Testis (tissue), 3 donors: ENCODE measurements around the gene CLDN5. TPM values are rescaled to one million over a fixed set of nuclear protein-coding genes. Genes with fewer than 3 reads are reported as not detected.
"Not testable (repeated sequence)": the region's sequence is repeated elsewhere in the genome, so short reads cannot be mapped to it uniquely, and the experiment has no call there.

Experiments used
- DNase-seq: peaks from one replicate; pipeline ENCODE4 v3.0.0-alpha.2; 2019
- H3K27ac ChIP-seq, 2 donors: fragments of 200-600 bp; sonication (generic); one replicate each; pipeline ENCODE4 v1.5.1; 2019
- H3K27me3 ChIP-seq: fragments of 200-600 bp; sonication (generic); one replicate; pipeline ENCODE4 v1.5.1; 2019
- H3K36me3 ChIP-seq: fragments of 200-600 bp; sonication (generic); one replicate; pipeline ENCODE4 v1.5.1; 2017; ENCODE audit warnings: low read depth; ENCODE audit errors: missing control alignments
- H3K4me1 ChIP-seq: fragments of 200-600 bp; sonication (generic); one replicate; pipeline ENCODE4 v1.5.1; 2019
- H3K4me3 ChIP-seq, 2 donors: fragments of 200-600 bp; sonication (generic); one replicate each; pipeline ENCODE4 v1.5.1; 2017 to 2019
- H3K9me3 ChIP-seq: fragments of 200-600 bp; sonication (generic); one replicate; pipeline ENCODE4 v1.5.1; 2017
- CTCF ChIP-seq, 3 experiments: fragments of 450-650 bp in 2 of 3; fragments of 200-600 bp in 1 of 3; sonication (generic) in 1 of 3; IDR thresholded peaks; one replicate each; pipeline ENCODE4 v1.5.1; 2016 to 2019; ENCODE audit warnings: antibody characterized with exemption in 3 of 3, mild to moderate bottlenecking in 2 of 3, moderate library complexity in 1 of 3
- POLR2A ChIP-seq: fragments of 450-650 bp; IDR thresholded peaks from one replicate; pipeline ENCODE4 v1.6.1; 2017; ENCODE audit warnings: antibody characterized with exemption, mild to moderate bottlenecking, moderate library complexity
- WGBS, 2 donors: methylation state at CpG; one replicate each; pipeline ENCODE4 v1.1.5; 2018; 5-methylcytosine and 5-hydroxymethylcytosine counted together
- intact Hi-C: fragments of 100-400 bp; cut with DNase I; formaldehyde crosslinking; loops from one replicate; pipeline ENCODE4 v1.15.1; 2023; ENCODE audit warnings: low total_unique reads
- polyA plus RNA-seq: library from polyadenylated mRNA; stranded (reverse); fragments of 350-450 nt; fragmentation: Illumina TruSeq; extraction: RNeasy Lipid Tissue Mini Kit (QIAGEN cat#74804); gene quantifications from one replicate; pipeline ENCODE4 v1.2.3, GENCODE V29; 2014; ENCODE audit warnings: low read depth, low replicate concordance; ENCODE audit not compliant: insufficient read depth
- total RNA-seq, 2 donors: library from RNA; depleted of rRNA; stranded (reverse); fragments of >200 nt; gene quantifications; one replicate each; pipeline ENCODE4 v1.2.3, GENCODE V29; 2016

The CLDN5 gene
- total and polyA plus RNA-seq, 3 donors from 2014 or later: 10.4 to 42.0 (median 29.2) TPM

GRCh38 chr22:19537941-19538488 lies 13.8 kb upstream of the CLDN5 start:
- H3K27me3 ChIP-seq: no peaks in the 10 kb centered on the region
- H3K27ac ChIP-seq: no peak overlapping the region
- no peaks in the 10 kb centered on the region for H3K36me3 ChIP-seq
- 78 to 95% methylated on average over 5 of the region's 5 CpGs for WGBS, 2 donors
- TF ChIP-seq CTCF (IDR thresholded peaks at IDR 0.05): no peak
- no peak for TF ChIP-seq POLR2A
- H3K4me3 ChIP-seq: no peak overlapping the region
- H3K4me1 ChIP-seq: no peaks in the 10 kb centered on the region
- no peaks in the 10 kb centered on the region for H3K9me3 ChIP-seq
- DNase-seq: no peak
- intact Hi-C loops: no loop called here

DNA sequence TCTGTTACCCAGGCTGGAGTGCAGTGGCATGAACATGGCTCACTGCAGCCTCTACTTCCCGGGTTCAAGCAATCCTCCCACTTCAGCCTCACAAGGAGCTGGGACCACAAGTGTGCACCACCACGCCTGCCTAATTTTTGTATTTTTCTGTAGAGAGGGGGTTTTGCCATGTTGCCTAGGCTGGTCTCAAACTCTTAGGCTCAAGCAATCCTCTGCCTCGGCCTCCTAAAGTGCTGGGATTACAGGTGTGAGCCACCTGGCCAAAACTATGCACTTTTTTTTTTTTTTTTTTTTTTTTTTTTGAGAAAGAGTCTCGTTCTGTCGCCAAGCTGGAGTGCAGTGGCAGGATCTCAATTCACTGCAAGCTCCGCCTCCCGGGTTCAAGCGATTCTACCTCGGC lies 12.4 kb upstream of the CLDN5 start:
- H3K4me3 ChIP-seq: no peak overlapping the region

DNA sequence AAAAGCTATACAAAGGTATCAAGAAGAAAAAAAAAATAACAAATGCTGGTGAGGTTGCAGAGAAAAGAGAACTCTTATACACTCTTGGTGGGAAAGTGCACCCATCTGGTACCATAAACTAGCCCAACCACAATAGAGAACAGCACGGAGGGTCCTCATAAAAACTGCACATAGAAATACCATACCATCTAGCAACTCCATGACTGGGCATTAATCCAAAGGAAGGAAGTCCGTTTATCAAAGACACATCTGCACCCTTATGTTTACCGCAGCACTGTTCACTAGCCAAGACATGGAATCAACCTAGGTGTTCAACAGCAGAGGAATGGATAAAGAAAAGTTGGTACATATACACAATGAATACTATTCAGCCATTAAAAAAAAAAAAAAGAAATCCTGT lies 10.8 kb upstream of the CLDN5 start:
- intact Hi-C loops: no loop called here
- Histone ChIP-seq H3K9me3 (no peaks in the 10 kb centered on the region), H3K27ac (no peak overlapping the region), H3K36me3 (no peaks in the 10 kb centered on the region), H3K4me3 (no peak overlapping the region), H3K27me3 (no peaks in the 10 kb centered on the region), H3K4me1 (no peaks in the 10 kb centered on the region)
- 73 to 83% methylated on average over 3 of the region's 3 CpGs for WGBS, 2 donors
- no peak for TF ChIP-seq POLR2A
- TF ChIP-seq CTCF (IDR thresholded peaks at IDR 0.05): no peak
- DNase-seq: no peak

More for the DNA sequence above, 12.4 kb upstream of the CLDN5 start:
- DNase-seq: no peak
- TF ChIP-seq CTCF (IDR thresholded peaks at IDR 0.05) (no peak), POLR2A (no peak)
- Histone ChIP-seq H3K36me3 (no peaks in the 10 kb centered on the region), H3K9me3 (no peaks in the 10 kb centered on the region), H3K27me3 (no peaks in the 10 kb centered on the region), H3K4me1 (no peaks in the 10 kb centered on the region), H3K27ac (no peak overlapping the region)
- intact Hi-C loops: no loop called here
- WGBS, 2 donors: 92 to 93% methylated on average over 8 to 9 of the region's 9 CpGs

GRCh38 chr22:19533857-19534256 lies 9.6 kb upstream of the CLDN5 start:
- TF ChIP-seq CTCF (IDR thresholded peaks at IDR 0.05): no peak
- no peak for TF ChIP-seq POLR2A
- Histone ChIP-seq H3K36me3 (no peaks in the 10 kb centered on the region), H3K4me1 (no peaks in the 10 kb centered on the region), H3K4me3 (no peak overlapping the region), H3K9me3 (no peaks in the 10 kb centered on the region), H3K27me3 (no peaks in the 10 kb centered on the region), H3K27ac (no peak overlapping the region)
- no peak for DNase-seq
- intact Hi-C loops: no loop called here

DNA sequence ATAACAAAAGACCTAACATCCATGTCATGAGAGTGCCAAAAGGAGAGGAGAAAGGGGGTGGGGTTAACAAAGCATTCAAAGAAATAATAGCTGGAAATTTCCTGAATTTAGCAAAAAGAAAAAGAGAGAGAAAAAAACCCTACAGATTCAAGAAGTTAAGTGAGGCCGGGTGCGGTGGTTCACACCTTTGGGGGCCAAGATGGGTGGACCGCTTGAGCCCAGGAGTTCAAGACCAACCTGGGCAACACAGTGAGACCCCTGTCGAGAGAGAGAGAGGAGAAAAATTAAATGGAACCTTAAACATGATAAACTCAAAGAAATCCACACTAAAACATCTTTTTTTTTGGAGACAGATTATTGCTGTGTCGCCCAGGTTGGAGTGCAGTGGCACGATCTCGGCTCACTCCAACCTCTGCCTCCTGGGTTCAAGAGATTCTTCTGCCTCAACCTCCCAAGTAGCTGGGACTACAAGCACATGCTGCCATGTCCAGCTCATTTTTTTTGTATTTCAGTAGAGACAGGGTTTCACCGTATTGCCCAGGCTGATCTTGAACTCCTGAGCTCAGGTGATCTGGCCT lies 8.9 kb upstream of the CLDN5 start:
- WGBS, 2 donors: 90 to 92% methylated on average over 8 of the region's 8 CpGs
- TF ChIP-seq CTCF (IDR thresholded peaks at IDR 0.05): no peak
- TF ChIP-seq POLR2A: no peak
- H3K4me1 ChIP-seq: no peaks in the 10 kb centered on the region
- no peak for DNase-seq
- H3K4me3 ChIP-seq: no peak overlapping the region
- H3K27ac ChIP-seq: no peak overlapping the region
- H3K36me3 ChIP-seq: no peaks in the 10 kb centered on the region
- intact Hi-C loops: no loop called here
- no peaks in the 10 kb centered on the region for H3K27me3 ChIP-seq
- no peaks in the 10 kb centered on the region for H3K9me3 ChIP-seq

GRCh38 chr22:19531327-19531726 lies 7.1 kb upstream of the CLDN5 start:
- H3K9me3 ChIP-seq, H3K4me1 ChIP-seq, H3K4me3 ChIP-seq, DNase-seq, intact Hi-C loops, H3K27ac ChIP-seq, H3K36me3 ChIP-seq, H3K27me3 ChIP-seq: not testable (repeated sequence)
- 90 to 92% methylated on average over 6 of the region's 6 CpGs for WGBS, 2 donors
